IMR-90 (cell line): ENCODE results near the gene NPAS2. TPM values are rescaled to one million over a fixed set of nuclear protein-coding genes. Genes with fewer than 3 reads are reported as not detected.

Experiments
- ATAC-seq: fragments of 200-7000 bp; cut with Tn5 transposase; 2 replicates; pipeline ENCODE4 v1.9.1; 2020; ENCODE audit warnings: low read depth, mild to moderate bottlenecking, moderate library complexity
- BruUV-seq: library from RNA; stranded (reverse); fragments of 400-500 nt; replicated peaks from 2 replicates; lab custom pipeline; 2021; lab: Mats Ljungman, UMichigan
- CTCF ChIA-PET: fragments of 300-600 bp; formaldehyde crosslinking; extraction: SDS; loops from one replicate; lab custom pipeline; 2021; ENCODE audit warnings: antibody characterized with exemption; lab: Yijun Ruan, JAX
- POLR2A ChIA-PET: fragments of 300-600 bp; sonication (Branson Sonifier 250); formaldehyde crosslinking; loops from one replicate; lab custom pipeline; 2022; ENCODE audit warnings: antibody characterized with exemption; ENCODE audit not compliant: unreplicated experiment; lab: Charles Lee
- DNase-seq: peaks from one replicate; pipeline ENCODE4 v3.0.0; 2013
- H2AFZ ChIP-seq: replicated peaks from 2 replicates; pipeline ENCODE3; 2013; ENCODE audit warnings: low read length, mild to moderate bottlenecking; ENCODE audit not compliant: poor library complexity
- H2AK5ac ChIP-seq: 2 replicates; pipeline ENCODE4 v1.6.1; 2013; ENCODE audit warnings: low read depth, low read length, inconsistent platforms
- H2AK9ac ChIP-seq: replicated peaks from 2 replicates; pipeline ENCODE3; 2013; ENCODE audit warnings: mild to moderate bottlenecking, low read depth, low read length, moderate library complexity; ENCODE audit not compliant: poor library complexity
- H2BK120ac ChIP-seq: 2 replicates; pipeline ENCODE4 v1.6.1; 2013; ENCODE audit warnings: low read depth, low read length, inconsistent platforms
- H2BK15ac ChIP-seq: 3 replicates; pipeline ENCODE4 v1.6.1; 2013; ENCODE audit warnings: low read depth, low read length, inconsistent platforms
- H2BK20ac ChIP-seq: 2 replicates; pipeline ENCODE4 v1.6.1; 2013; ENCODE audit warnings: low read depth, mild to moderate bottlenecking, inconsistent platforms, low read length, moderate library complexity
- H2BK5ac ChIP-seq: 2 replicates; pipeline ENCODE4 v1.6.1; 2013; ENCODE audit warnings: mild to moderate bottlenecking, low read depth, low read length, inconsistent platforms; ENCODE audit not compliant: poor library complexity, severe bottlenecking
- H3K14ac ChIP-seq: replicated peaks from 2 replicates; pipeline ENCODE4 v1.6.1; 2013; ENCODE audit warnings: low read depth, low read length, inconsistent platforms
- H3K18ac ChIP-seq: 2 replicates; pipeline ENCODE4 v1.6.1; 2013; ENCODE audit warnings: low read depth, low read length, control low read depth
- H3K23ac ChIP-seq: 2 replicates; pipeline ENCODE4 v1.6.1; 2013; ENCODE audit warnings: low read depth, low read length, inconsistent platforms
- H3K27ac ChIP-seq: 2 replicates; pipeline ENCODE4 v1.5.1; 2013; ENCODE audit warnings: mild to moderate bottlenecking, control low read depth, low read length; ENCODE audit not compliant: insufficient read depth
- H3K27me3 ChIP-seq: 2 replicates; pipeline ENCODE4 v1.6.1; 2013; ENCODE audit warnings: low read length; ENCODE audit not compliant: control insufficient read depth, insufficient read depth
- H3K36me3 ChIP-seq: 2 replicates; pipeline ENCODE4 v1.6.1; 2013; ENCODE audit warnings: low read length, mixed read lengths; ENCODE audit not compliant: control insufficient read depth, insufficient read depth
- H3K4ac ChIP-seq: 2 replicates; pipeline ENCODE4 v1.6.1; 2013; ENCODE audit warnings: low read depth, low read length, inconsistent platforms
- H3K4me1 ChIP-seq: 2 replicates; pipeline ENCODE4 v1.6.1; 2013; ENCODE audit warnings: low read length, mixed read lengths; ENCODE audit not compliant: control insufficient read depth, insufficient read depth
- H3K4me2 ChIP-seq: 2 replicates; pipeline ENCODE4 v1.6.1; 2013; ENCODE audit warnings: low read depth, mild to moderate bottlenecking, control low read depth, low read length, moderate library complexity
- H3K4me3 ChIP-seq: 2 replicates; pipeline ENCODE4 v1.5.1; 2013; ENCODE audit warnings: low read depth, mild to moderate bottlenecking, control low read depth, low read length, moderate library complexity; ENCODE audit not compliant: insufficient read depth
- H3K56ac ChIP-seq: 2 replicates; pipeline ENCODE4 v1.6.1; 2013; ENCODE audit warnings: low read length, inconsistent platforms; ENCODE audit not compliant: insufficient read depth; ENCODE audit errors: extremely low read depth
- H3K79me1 ChIP-seq, 2 experiments: 2 replicates each; pipeline ENCODE4 v1.6.1; 2013; ENCODE audit warnings: low read length in 2 of 2, inconsistent platforms in 1 of 2, low read depth in 1 of 2
- H3K9ac ChIP-seq: 2 replicates; pipeline ENCODE4 v1.6.1; 2013; ENCODE audit warnings: low read depth, low read length, control low read depth
- H3K9me1 ChIP-seq: 2 replicates; pipeline ENCODE4 v1.6.1; 2013; ENCODE audit warnings: low read length, inconsistent platforms; ENCODE audit not compliant: insufficient read depth
- H3K9me3 ChIP-seq: 2 replicates; pipeline ENCODE4 v1.6.1; 2013; ENCODE audit warnings: low read length; ENCODE audit not compliant: control insufficient read depth, insufficient read depth
- H4K20me1 ChIP-seq: 2 replicates; pipeline ENCODE4 v1.6.1; 2013; ENCODE audit warnings: low read length, inconsistent platforms; ENCODE audit not compliant: insufficient read depth
- H4K5ac ChIP-seq: 2 replicates; pipeline ENCODE4 v1.6.1; 2013; ENCODE audit warnings: mild to moderate bottlenecking, low read depth, low read length, control low read depth
- H4K8ac ChIP-seq, 2 experiments: 2 replicates each; pipeline ENCODE4 v1.6.1; 2013; ENCODE audit warnings: low read depth in 2 of 2, low read length in 2 of 2, control low read depth in 1 of 2, inconsistent platforms in 1 of 2
- H4K91ac ChIP-seq: 2 replicates; pipeline ENCODE4 v1.6.1; 2013; ENCODE audit warnings: low read depth, low read length, inconsistent platforms; ENCODE audit not compliant: insufficient read depth
- BHLHE40 ChIP-seq: fragments of 150-350 bp; IDR thresholded peaks from 2 replicates; pipeline ENCODE4 v1.6.1; 2016; ENCODE audit warnings: mild to moderate bottlenecking, low read depth, low read length
- CEBPB ChIP-seq: IDR thresholded peaks from 2 replicates; pipeline ENCODE4 v1.6.1; 2012; ENCODE audit warnings: low read depth, low read length, improper control_type of control experiment
- CHD1 ChIP-seq: IDR thresholded peaks from 2 replicates; pipeline ENCODE4 v1.6.1; 2012; ENCODE audit warnings: low read depth, low read length, improper control_type of control experiment
- CTCF ChIP-seq: conservative IDR thresholded peaks from 2 replicates; pipeline ENCODE4 v1.5.1; 2012; ENCODE audit warnings: mild to moderate bottlenecking, low read depth, low read length, improper control_type of control experiment
- FOS ChIP-seq: fragments of 150-350 bp; IDR thresholded peaks from 2 replicates; pipeline ENCODE4 v1.6.1; 2016; ENCODE audit warnings: low read depth, low read length
- MAZ ChIP-seq: IDR thresholded peaks from 2 replicates; pipeline ENCODE4 v1.6.1; 2012; ENCODE audit warnings: low read depth, mild to moderate bottlenecking, low read length, improper control_type of control experiment, moderate library complexity, borderline replicate concordance
- MXI1 ChIP-seq: IDR thresholded peaks from 2 replicates; pipeline ENCODE4 v1.6.1; 2012; ENCODE audit warnings: low read depth, mild to moderate bottlenecking, low read length, moderate library complexity, borderline replicate concordance
- NFE2L2 ChIP-seq: fragments of 150-350 bp; IDR thresholded peaks from 2 replicates; pipeline ENCODE4 v1.6.1; 2016; ENCODE audit warnings: low read depth, mild to moderate bottlenecking, low read length
- POLR2A ChIP-seq: IDR thresholded peaks from 2 replicates; pipeline ENCODE4 v1.6.1; 2012; ENCODE audit warnings: mild to moderate bottlenecking, low read depth, low read length
- RAD21 ChIP-seq: IDR thresholded peaks from 2 replicates; pipeline ENCODE4 v1.6.1; 2012; ENCODE audit warnings: low read length, improper control_type of control experiment
- RCOR1 ChIP-seq: IDR thresholded peaks from 2 replicates; pipeline ENCODE4 v1.6.1; 2012; ENCODE audit warnings: mild to moderate bottlenecking, low read length, improper control_type of control experiment; ENCODE audit not compliant: insufficient replicate concordance
- RFX5 ChIP-seq: IDR thresholded peaks from 2 replicates; pipeline ENCODE4 v1.8.0; 2012; ENCODE audit warnings: low read depth, mild to moderate bottlenecking, low read length, moderate library complexity
- SMC3 ChIP-seq: fragments of 150-350 bp; IDR thresholded peaks from 2 replicates; pipeline ENCODE4 v1.6.1; 2016; ENCODE audit warnings: low read depth, mild to moderate bottlenecking, antibody characterized with exemption, low read length, moderate library complexity
- USF2 ChIP-seq: fragments of 150-350 bp; IDR thresholded peaks from 2 replicates; pipeline ENCODE4 v1.6.1; 2017; ENCODE audit warnings: mild to moderate bottlenecking, antibody characterized with exemption, low read length, low read depth
- WGBS, 2 experiments: methylation state at CpG; one replicate each; pipeline versions ENCODE4 v1.1.5 to v1.1.7; 2013; ENCODE audit warnings: missing lambda C conversion rate in 2 of 2; ENCODE audit not compliant: insufficient read length in 1 of 2; ENCODE audit errors: extremely low coverage in 2 of 2; 5-methylcytosine and 5-hydroxymethylcytosine counted together
- dilution Hi-C: fragments of 300-500 bp; cut with HindIII; formaldehyde crosslinking; loops from one replicate; pipeline ENCODE4 v1.14.3; 2018; ENCODE audit warnings: low sequenced_read_pairs; ENCODE audit not compliant: unreplicated experiment
- in situ Hi-C: fragments of 300-500 bp; cut with MboI; formaldehyde crosslinking; loops from 3 replicates; pipeline ENCODE4 v1.14.3; 2019; ENCODE audit warnings: low sequenced_read_pairs, inconsistent platforms, mixed read lengths
- intact Hi-C: fragments of 100-400 bp; cut with micrococcal nuclease; formaldehyde crosslinking; loops from 2 replicates; pipeline ENCODE4 v1.10.0; 2022
- polyA plus RNA-seq, 3 experiments: library from polyadenylated mRNA; depleted of rRNA; stranded (reverse); fragments of >200 nt; gene quantifications; 2 replicates each; pipeline ENCODE4 v1.2.3, GENCODE V29; 2012; ENCODE audit warnings: low replicate concordance in 1 of 3
- total RNA-seq: library from RNA; depleted of rRNA; stranded (reverse); fragments of >200 nt; gene quantifications from 2 replicates; pipeline ENCODE4 v1.2.3, GENCODE V29; 2012

Gene NPAS2
- total and polyA plus RNA-seq, 2 of the 4 experiments (the other 2 are of a cell fraction) = 5.2 to 14.8 TPM

GRCh38 chr2:100934504-100935371 lies 114.8 kb downstream of the NPAS2 start:
- H3K4me2 ChIP-seq = no peak overlapping the region
- in situ Hi-C loops = no loop called here
- no peak overlapping the region for H2BK120ac ChIP-seq

More at GRCh38 chr2:100934504-100935371, 114.8 kb downstream of the NPAS2 start:
- Histone ChIP-seq H3K36me3 (peaks cover 4% of the 10 kb centered on the region), H3K9me1 (peaks cover 14% of the 10 kb centered on the region), H3K79me1 (no peaks in the 10 kb centered on the region), H2BK20ac (no peak overlapping the region; the same call in 1 of the 2 replicates), H3K9me3 (no peaks in the 10 kb centered on the region), H4K20me1 (peaks cover 3% of the 10 kb centered on the region; the same call in 1 of the 2 replicates), H3K18ac (no peak overlapping the region), H2BK5ac (no peak overlapping the region), H3K14ac (0 out of 2 replicates have a peak overlapping the region, but pooled peaks have one; percentile 6), H4K8ac (no peak overlapping the region), H4K91ac (no peak overlapping the region), H2AK9ac (no peak overlapping the region), H2AFZ (no peak overlapping the region), H3K4ac (peak overlapping the region; percentile 7; the same call in 1 of the 2 replicates), H3K27me3 (no peaks in the 10 kb centered on the region), H3K9ac (no peak overlapping the region), H3K56ac (no peak overlapping the region), H3K4me3 (no peak overlapping the region), H2BK15ac (0 out of 3 replicates have a peak overlapping the region, but pooled peaks have one; percentile 13), H2AK5ac (peak overlapping the region; percentile 17; the same call in 1 of the 2 replicates), H3K27ac (no peak overlapping the region), H3K23ac (no peak overlapping the region), H4K5ac (no peak overlapping the region), H3K4me1 (peaks cover 5% of the 10 kb centered on the region)
- CTCF ChIA-PET = no interaction called here
- DNase-seq (no peak), ATAC-seq (no peak)
- intact Hi-C loops = no loop called here
- WGBS, 2 experiments = no CpG with 5 or more reads among the region's 6 CpGs
- BruUV-seq = no TSS peak
- dilution Hi-C loops = no loop called here
- TF ChIP-seq CEBPB (no peak), POLR2A (no peak), MAZ (no peak), MXI1 (no peak), RFX5 (no peak), FOS (no peak), NFE2L2 (no peak), CHD1 (no peak), RCOR1 (no peak), RAD21 (no peak), SMC3 (no peak), CTCF (no peak), BHLHE40 (no peak), USF2 (no peak)
- POLR2A ChIA-PET = no interaction called here
